H9 (cell line): ENCODE results near the gene TMEM219. TPM values are rescaled to one million over a fixed set of nuclear protein-coding genes. Genes with fewer than 3 reads are reported as not detected.

Experiments
- DNase-seq: peaks from one replicate; pipeline ENCODE4 v3.0.0-alpha.2; 2017
- H2AFZ ChIP-seq: one replicate; pipeline ENCODE4 v1.6.1; 2013; ENCODE audit warnings: mild to moderate bottlenecking, low read length, control low read depth, moderate library complexity
- H2AK5ac ChIP-seq: 2 replicates; pipeline ENCODE4 v1.6.1; 2013; ENCODE audit warnings: low read length, control low read depth, mixed read lengths; ENCODE audit not compliant: insufficient read length
- H2BK120ac ChIP-seq: one replicate; pipeline ENCODE4 v1.6.1; 2013; ENCODE audit warnings: low read depth, mild to moderate bottlenecking, low read length, control low read depth, inconsistent platforms; ENCODE audit not compliant: poor library complexity, severe bottlenecking
- H2BK12ac ChIP-seq: 2 replicates; pipeline ENCODE4 v1.6.1; 2013; ENCODE audit warnings: low read length, control low read depth, mixed read lengths, low read depth; ENCODE audit not compliant: insufficient read length
- H2BK15ac ChIP-seq: 2 replicates; pipeline ENCODE4 v1.6.1; 2013; ENCODE audit warnings: low read depth, low read length, control low read depth
- H2BK20ac ChIP-seq: one replicate; pipeline ENCODE4 v1.6.1; 2013; ENCODE audit warnings: low read depth, mild to moderate bottlenecking, low read length, control low read depth, inconsistent platforms; ENCODE audit not compliant: poor library complexity, severe bottlenecking
- H2BK5ac ChIP-seq: 2 replicates; pipeline ENCODE4 v1.6.1; 2013; ENCODE audit warnings: low read length, control low read depth, mixed read lengths; ENCODE audit not compliant: insufficient read length
- H3K14ac ChIP-seq: 2 replicates; pipeline ENCODE4 v1.6.1; 2013; ENCODE audit warnings: low read length, control low read depth; ENCODE audit not compliant: insufficient read depth
- H3K18ac ChIP-seq: 2 replicates; pipeline ENCODE4 v1.6.1; 2013; ENCODE audit warnings: low read depth, mild to moderate bottlenecking, mixed read lengths, low read length, control low read depth; ENCODE audit not compliant: insufficient read length
- H3K23ac ChIP-seq: 2 replicates; pipeline ENCODE4 v1.6.1; 2013; ENCODE audit warnings: low read length, control low read depth, mixed read lengths, low read depth; ENCODE audit not compliant: insufficient read length
- H3K23me2 ChIP-seq: 2 replicates; pipeline ENCODE4 v1.6.1; 2013; ENCODE audit warnings: low read depth, mild to moderate bottlenecking, mixed read lengths, low read length, control low read depth; ENCODE audit not compliant: insufficient read length, poor library complexity, severe bottlenecking
- H3K27ac ChIP-seq: 2 replicates; pipeline ENCODE4 v1.5.1; 2013; ENCODE audit warnings: low read length, control low read depth, mixed read lengths, low read depth; ENCODE audit not compliant: insufficient read length
- H3K27me3 ChIP-seq: 2 replicates; pipeline ENCODE4 v1.6.1; 2013; ENCODE audit warnings: low read length, control low read depth, inconsistent platforms; ENCODE audit not compliant: insufficient read depth
- H3K4ac ChIP-seq: 2 replicates; pipeline ENCODE4 v1.6.1; 2013; ENCODE audit warnings: low read depth, mild to moderate bottlenecking, control low read depth, inconsistent platforms, low read length, moderate library complexity
- H3K4me1 ChIP-seq: 2 replicates; pipeline ENCODE4 v1.6.1; 2013; ENCODE audit warnings: low read length, control low read depth, inconsistent platforms; ENCODE audit not compliant: insufficient read depth
- H3K4me2 ChIP-seq: 2 replicates; pipeline ENCODE4 v1.6.1; 2013; ENCODE audit warnings: low read length, control low read depth, mixed read lengths; ENCODE audit not compliant: insufficient read length, insufficient read depth
- H3K56ac ChIP-seq: 2 replicates; pipeline ENCODE4 v1.6.1; 2013; ENCODE audit warnings: low read depth, mild to moderate bottlenecking, mixed read lengths, low read length, control low read depth; ENCODE audit not compliant: insufficient read length
- H3K79me1 ChIP-seq: 2 replicates; pipeline ENCODE4 v1.6.1; 2013; ENCODE audit warnings: low read depth, mild to moderate bottlenecking, moderate library complexity, low read length, control low read depth, inconsistent platforms; ENCODE audit not compliant: insufficient read depth, poor library complexity, severe bottlenecking
- H3K79me2 ChIP-seq: 2 replicates; pipeline ENCODE4 v1.6.1; 2013; ENCODE audit warnings: low read length, control low read depth, inconsistent platforms; ENCODE audit not compliant: insufficient read depth
- H3K9ac ChIP-seq: 2 replicates; pipeline ENCODE4 v1.6.1; 2013; ENCODE audit warnings: low read length, control low read depth, mixed read lengths; ENCODE audit not compliant: insufficient read length; ENCODE audit errors: extremely low read depth
- H3K9me3 ChIP-seq: one replicate; pipeline ENCODE4 v1.6.1; 2013; ENCODE audit warnings: low read depth, low read length, inconsistent platforms; ENCODE audit not compliant: control insufficient read depth
- H3T11ph ChIP-seq: one replicate; pipeline ENCODE4 v1.6.1; 2013; ENCODE audit warnings: mild to moderate bottlenecking, low read length, control low read depth, inconsistent platforms
- H4K20me1 ChIP-seq: one replicate; pipeline ENCODE4 v1.6.1; 2013; ENCODE audit not compliant: control insufficient read depth, insufficient read length, insufficient read depth
- H4K5ac ChIP-seq: 2 replicates; pipeline ENCODE4 v1.6.1; 2013; ENCODE audit warnings: low read depth, mild to moderate bottlenecking, mixed read lengths, low read length, control low read depth; ENCODE audit not compliant: insufficient read length
- H4K8ac ChIP-seq: replicated peaks from 2 replicates; pipeline ENCODE4 v1.6.1; 2013; ENCODE audit warnings: low read length, control low read depth, mixed read lengths, low read depth; ENCODE audit not compliant: insufficient read length
- H4K91ac ChIP-seq: 2 replicates; pipeline ENCODE4 v1.6.1; 2013; ENCODE audit warnings: low read depth, mild to moderate bottlenecking, moderate library complexity, mixed read lengths, low read length, control low read depth; ENCODE audit not compliant: insufficient read length
- H3K27ac Mint-ChIP-seq, 3 experiments: 2 replicates in 2 of 3; 3 replicates in 1 of 3; pipeline ENCODE4 v1.8.0; 2020 to 2021; ENCODE audit warnings: mixed read lengths in 3 of 3, mild to moderate bottlenecking in 1 of 3, moderate library complexity in 1 of 3
- H3K27me3 Mint-ChIP-seq: 2 replicates; pipeline ENCODE4 v1.8.0; 2021; ENCODE audit warnings: low read depth, mild to moderate bottlenecking, moderate library complexity, mixed read lengths
- H3K36me3 Mint-ChIP-seq, 3 experiments: 2 replicates in 2 of 3; 3 replicates in 1 of 3; pipeline ENCODE4 v1.8.0; 2020 to 2021; ENCODE audit warnings: low read depth in 3 of 3, mixed read lengths in 3 of 3; ENCODE audit not compliant: insufficient read depth in 1 of 3
- H3K4me1 Mint-ChIP-seq, 2 experiments: 2 replicates each; pipeline ENCODE4 v1.8.0; 2020; ENCODE audit warnings: mixed read lengths in 2 of 2
- H3K4me3 Mint-ChIP-seq, 2 experiments: 2 replicates in 1 of 2; 3 replicates in 1 of 2; pipeline ENCODE4 v1.8.0; 2020 to 2021; ENCODE audit warnings: mild to moderate bottlenecking in 2 of 2, mixed read lengths in 2 of 2, moderate library complexity in 1 of 2
- H3K9me3 Mint-ChIP-seq, 2 experiments: 2 replicates in 1 of 2; 3 replicates in 1 of 2; pipeline ENCODE4 v1.8.0; 2020; ENCODE audit warnings: mild to moderate bottlenecking in 2 of 2, mixed read lengths in 2 of 2, moderate library complexity in 1 of 2
- CTCF ChIP-seq: fragments of 200-600 bp; sonication (generic); conservative IDR thresholded peaks from 3 replicates; pipeline ENCODE4 v1.8.0; 2021; ENCODE audit warnings: antibody characterized with exemption, mild to moderate bottlenecking
- WGBS: extraction: QIAGEN DNeasy Blood & Tissue Kit; methylation state at CpG from one replicate; pipeline ENCODE4 v1.1.7; 2013; ENCODE audit warnings: missing lambda C conversion rate, low lambda C conversion rate, mixed read lengths; ENCODE audit not compliant: insufficient read length; ENCODE audit errors: extremely low coverage; 5-methylcytosine and 5-hydroxymethylcytosine counted together
- total RNA-seq: library from RNA; stranded (reverse); gene quantifications from 2 replicates; pipeline ENCODE4 v1.2.1, GENCODE V29; 2021

The TMEM219 gene
- total RNA-seq, 1 experiment from 2014 or later, result 89.1 TPM

GRCh38 chr16:30004424-30004776, 42.5 kb downstream of the TMEM219 start:
- no CpG with 5 or more reads among the region's 19 CpGs for WGBS
- no peaks in the 10 kb centered on the region; a peak in 1 of 5 replicates for H3K9me3 Mint-ChIP-seq
- Histone ChIP-seq H3K56ac (no peak overlapping the region), H4K5ac (no peak overlapping the region), H4K91ac (no peak overlapping the region), H3K4me1 (peaks cover 2% of the 10 kb centered on the region; the same call in 1 of the 2 replicates), H3T11ph (no peak overlapping the region), H4K20me1 (no peaks in the 10 kb centered on the region), H3K27ac (no peak overlapping the region), H3K4me2 (no peak overlapping the region), H2BK20ac (no peak overlapping the region), H2BK120ac (no peak overlapping the region), H3K9me3 (no peaks in the 10 kb centered on the region), H2BK5ac (no peak overlapping the region), H4K8ac (no peak overlapping the region), H2AK5ac (no peak overlapping the region), H2BK12ac (no peak overlapping the region), H3K79me1 (no peaks in the 10 kb centered on the region), H3K23ac (no peak overlapping the region), H3K9ac (no peak overlapping the region), H3K18ac (no peak overlapping the region), H2BK15ac (no peak overlapping the region), H3K79me2 (no peaks in the 10 kb centered on the region), H3K4ac (no peak overlapping the region), H2AFZ (no peak overlapping the region), H3K23me2 (peaks cover 5% of the 10 kb centered on the region), H3K14ac (no peak overlapping the region), H3K27me3 (no peaks in the 10 kb centered on the region)
- peaks cover 0 to 25% of the 10 kb centered on the region in 2 experiments; a peak in 2 of 4 replicates for H3K4me1 Mint-ChIP-seq
- no peak for DNase-seq
- no peak for TF ChIP-seq CTCF
- H3K27ac Mint-ChIP-seq, result peak overlapping the region in 2 of 3 experiments; percentile 63 to 80; a peak in 2 of 7 replicates
- H3K36me3 Mint-ChIP-seq, result peaks cover 20 to 32% (median 24%) of the 10 kb centered on the region in 3 experiments
- peaks cover 14% of the 10 kb centered on the region for H3K27me3 Mint-ChIP-seq
- H3K4me3 Mint-ChIP-seq, result peak overlapping the region in 1 of 2 experiments; percentile 17; a peak in 1 of 5 replicates
